Stimulated activated naive CD8-positive, alpha-beta T cell treated with anti-CD3 and anti-CD28 coated beads, Interleukin-15, Interleukin-2, amounts not matched to agents 100 ng/mL and 50 ng/mL, for 24 hours (primary cell): ENCODE measurements around the gene TMEM44.
"Not testable (repeated sequence)": the region's sequence is repeated elsewhere in the genome, so short reads cannot be mapped to it uniquely, and the experiment has no call there.

Source experiments
- H3K27ac Mint-ChIP-seq: one replicate; pipeline ENCODE4 v1.8.0; 2021; ENCODE audit warnings: mild to moderate bottlenecking, mixed read lengths
- H3K27me3 Mint-ChIP-seq: one replicate; pipeline ENCODE4 v1.8.0; 2021; ENCODE audit warnings: mixed read lengths
- H3K36me3 Mint-ChIP-seq: one replicate; pipeline ENCODE4 v1.8.0; 2021; ENCODE audit warnings: low read depth, mixed read lengths
- H3K4me1 Mint-ChIP-seq: one replicate; pipeline ENCODE4 v1.8.0; 2021; ENCODE audit warnings: low read depth, mixed read lengths
- H3K4me3 Mint-ChIP-seq: one replicate; pipeline ENCODE4 v1.8.0; 2021; ENCODE audit warnings: mild to moderate bottlenecking, mixed read lengths
- H3K9me3 Mint-ChIP-seq: one replicate; pipeline ENCODE4 v1.8.0; 2021; ENCODE audit warnings: mixed read lengths

Gene TMEM44

DNA sequence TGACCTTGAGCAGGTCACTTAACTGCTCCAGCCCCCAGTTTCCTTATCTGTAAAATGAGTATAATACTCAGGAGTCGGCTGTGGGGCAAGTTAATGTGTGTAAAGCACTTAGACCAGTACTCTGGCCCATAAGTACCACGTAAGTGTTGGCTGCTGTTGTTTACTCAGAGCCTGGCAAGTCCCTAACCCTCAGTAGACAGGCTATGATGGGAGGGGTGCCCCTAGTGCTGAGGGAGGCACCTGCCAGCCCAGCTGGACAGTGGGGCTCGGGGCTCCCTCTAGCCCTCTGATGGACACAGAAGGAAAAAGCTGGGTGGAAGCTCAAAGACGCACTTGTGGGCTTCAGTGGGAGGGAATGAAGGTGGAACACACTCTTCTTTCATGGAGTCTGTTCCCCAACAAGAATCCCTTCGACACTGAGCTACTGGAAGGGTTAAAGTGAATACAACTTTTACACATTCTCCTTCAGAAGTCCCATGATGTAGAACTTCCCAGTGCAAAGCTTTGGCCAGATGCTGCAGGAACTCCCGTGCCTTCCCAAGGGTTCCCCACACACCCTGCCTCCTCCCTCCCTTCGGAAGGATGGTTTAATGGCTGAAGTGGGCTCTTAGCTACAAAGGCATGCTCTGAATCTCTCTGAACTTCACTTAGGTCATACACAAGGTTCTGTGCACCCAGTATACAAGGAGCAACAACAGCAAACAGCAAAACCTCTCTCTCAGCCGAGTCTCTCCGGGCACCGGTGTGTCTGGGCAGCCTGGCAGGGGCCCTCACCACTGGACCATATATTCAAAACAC lies 25.4 kb downstream of the TMEM44 start:
- H3K9me3 Mint-ChIP-seq, result no peaks in the 10 kb centered on the region
- no peaks in the 10 kb centered on the region for H3K27me3 Mint-ChIP-seq
- no peak overlapping the region for H3K27ac Mint-ChIP-seq
- no peaks in the 10 kb centered on the region for H3K36me3 Mint-ChIP-seq
- no peaks in the 10 kb centered on the region for H3K4me1 Mint-ChIP-seq
- H3K4me3 Mint-ChIP-seq, result no peak overlapping the region

- no peak overlapping the region for H3K4me3 Mint-ChIP-seq
- no peaks in the 10 kb centered on the region for H3K4me1 Mint-ChIP-seq
Observed at GRCh38 chr3:194606941-194607340, 26.3 kb downstream of the TMEM44 start.

GRCh38 chr3:194606163-194606562 lies 27.1 kb downstream of the TMEM44 start:
- Mint-ChIP-seq H3K4me1 (no peaks in the 10 kb centered on the region), H3K36me3 (no peaks in the 10 kb centered on the region), H3K4me3 (no peak overlapping the region), H3K9me3 (no peaks in the 10 kb centered on the region), H3K27me3 (no peaks in the 10 kb centered on the region), H3K27ac (no peak overlapping the region)

More at GRCh38 chr3:194606941-194607340, 26.3 kb downstream of the TMEM44 start:
- Mint-ChIP-seq H3K27me3 (no peaks in the 10 kb centered on the region), H3K9me3 (no peaks in the 10 kb centered on the region), H3K27ac (no peak overlapping the region), H3K36me3 (no peaks in the 10 kb centered on the region)

DNA sequence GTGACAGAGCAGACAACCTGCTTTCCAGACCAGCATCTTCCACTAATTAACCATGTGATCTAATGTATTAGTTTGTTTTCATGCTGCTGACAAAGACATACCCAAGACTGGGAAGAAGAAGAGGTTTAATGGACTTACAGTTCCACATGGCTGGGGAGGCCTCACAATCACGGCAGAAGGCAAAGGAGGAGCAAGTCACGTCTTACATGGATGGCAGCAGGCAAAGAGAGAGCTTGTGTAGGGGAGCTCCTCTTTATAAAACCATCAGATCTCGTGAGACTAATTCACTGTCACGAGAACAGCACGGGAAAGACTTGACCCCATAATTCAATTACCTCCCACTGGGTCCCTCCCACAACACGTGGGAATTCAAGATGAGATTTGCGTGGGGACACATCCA lies 27.9 kb downstream of the TMEM44 start:
- not testable (repeated sequence) for H3K27me3 Mint-ChIP-seq, H3K27ac Mint-ChIP-seq, H3K4me1 Mint-ChIP-seq, H3K9me3 Mint-ChIP-seq, H3K36me3 Mint-ChIP-seq, H3K4me3 Mint-ChIP-seq

DNA sequence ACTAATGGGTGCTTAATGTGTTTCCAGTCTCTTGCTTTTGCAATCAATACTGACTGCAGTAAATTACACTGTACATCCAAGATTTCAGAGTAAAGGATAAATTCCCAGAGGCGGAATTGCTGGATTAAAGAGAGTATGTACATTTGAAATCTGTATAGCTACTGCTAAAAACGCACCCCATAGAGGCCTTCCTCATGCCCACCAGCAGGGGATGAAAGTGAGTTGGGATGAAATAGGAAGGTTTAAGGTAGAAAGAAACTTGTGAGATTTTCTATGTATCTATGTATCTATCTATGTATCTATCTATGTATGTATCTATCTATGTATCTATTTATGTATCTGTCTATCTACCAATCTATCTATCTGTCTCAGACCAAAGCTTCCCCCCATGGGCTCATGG lies 28.4 kb downstream of the TMEM44 start:
- Mint-ChIP-seq H3K4me1 (no peaks in the 10 kb centered on the region), H3K27ac (no peak overlapping the region), H3K27me3 (no peaks in the 10 kb centered on the region), H3K36me3 (no peaks in the 10 kb centered on the region), H3K9me3 (no peaks in the 10 kb centered on the region), H3K4me3 (no peak overlapping the region)

DNA sequence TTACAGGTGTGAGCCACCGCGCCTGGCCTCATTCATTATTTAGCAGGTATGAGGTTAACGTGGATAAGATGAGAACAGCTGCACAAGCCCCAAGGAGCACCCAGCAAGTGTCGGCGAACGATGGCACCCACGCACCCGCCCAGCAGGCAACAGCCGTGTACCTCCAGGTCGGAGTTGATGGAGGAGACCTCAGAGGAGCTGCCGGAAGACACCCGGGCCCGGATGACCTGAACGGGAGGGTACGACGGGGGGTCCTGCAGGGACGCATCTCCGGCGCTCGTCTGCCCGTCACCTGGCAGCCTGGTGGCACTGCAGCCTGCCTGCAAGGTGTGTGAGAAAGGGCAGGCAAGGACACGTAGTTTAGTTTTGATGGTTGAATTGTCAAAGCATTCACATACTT lies 29.1 kb downstream of the TMEM44 start:
- H3K36me3 Mint-ChIP-seq, result no peaks in the 10 kb centered on the region
- H3K27me3 Mint-ChIP-seq, result no peaks in the 10 kb centered on the region
- no peaks in the 10 kb centered on the region for H3K9me3 Mint-ChIP-seq
- H3K4me3 Mint-ChIP-seq, result no peak overlapping the region
- no peak overlapping the region for H3K27ac Mint-ChIP-seq
- no peaks in the 10 kb centered on the region for H3K4me1 Mint-ChIP-seq

- Mint-ChIP-seq H3K4me1 (no peaks in the 10 kb centered on the region), H3K27me3 (no peaks in the 10 kb centered on the region), H3K36me3 (no peaks in the 10 kb centered on the region), H3K27ac (no peak overlapping the region), H3K4me3 (no peak overlapping the region), H3K9me3 (no peaks in the 10 kb centered on the region)
Observed at GRCh38 chr3:194602669-194603171, 30.5 kb downstream of the TMEM44 start.

- H3K27me3 Mint-ChIP-seq, result no peaks in the 10 kb centered on the region
- no peaks in the 10 kb centered on the region for H3K36me3 Mint-ChIP-seq
- no peaks in the 10 kb centered on the region for H3K9me3 Mint-ChIP-seq
- peaks cover 4% of the 10 kb centered on the region for H3K4me1 Mint-ChIP-seq
- H3K4me3 Mint-ChIP-seq, result no peak overlapping the region
- no peak overlapping the region for H3K27ac Mint-ChIP-seq
Observed at GRCh38 chr3:194598771-194599557, 34.3 kb downstream of the TMEM44 start.

DNA sequence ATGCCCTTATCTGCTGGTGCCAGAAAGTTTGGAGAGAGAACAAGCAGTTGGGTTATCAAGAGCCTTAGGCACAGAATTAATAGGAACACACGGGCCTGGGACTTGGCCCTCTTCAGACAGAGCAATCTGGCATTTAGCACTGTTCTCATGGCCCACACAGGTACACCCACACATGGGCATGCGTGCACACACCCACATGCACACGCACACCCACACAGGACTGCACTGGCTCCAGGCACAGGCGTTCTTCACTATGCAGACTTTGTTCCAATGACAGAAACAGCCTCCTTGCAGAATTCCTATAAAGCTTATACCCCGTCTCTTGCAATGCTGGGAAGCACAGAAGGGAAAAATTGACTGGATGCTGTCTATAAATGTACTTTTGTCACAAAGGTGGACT lies 36.3 kb downstream of the TMEM44 start:
- Mint-ChIP-seq H3K4me1 (peaks cover 4% of the 10 kb centered on the region), H3K4me3 (no peak overlapping the region), H3K36me3 (no peaks in the 10 kb centered on the region), H3K27me3 (no peaks in the 10 kb centered on the region), H3K27ac (no peak overlapping the region), H3K9me3 (no peaks in the 10 kb centered on the region)

GRCh38 chr3:194592798-194593752 lies 40.1 kb downstream of the TMEM44 start:
- H3K9me3 Mint-ChIP-seq, result no peaks in the 10 kb centered on the region
- H3K27me3 Mint-ChIP-seq, result no peaks in the 10 kb centered on the region
- no peaks in the 10 kb centered on the region for H3K36me3 Mint-ChIP-seq
- H3K4me3 Mint-ChIP-seq, result no peak overlapping the region
- H3K4me1 Mint-ChIP-seq, result peaks cover 4% of the 10 kb centered on the region
- no peak overlapping the region for H3K27ac Mint-ChIP-seq

DNA sequence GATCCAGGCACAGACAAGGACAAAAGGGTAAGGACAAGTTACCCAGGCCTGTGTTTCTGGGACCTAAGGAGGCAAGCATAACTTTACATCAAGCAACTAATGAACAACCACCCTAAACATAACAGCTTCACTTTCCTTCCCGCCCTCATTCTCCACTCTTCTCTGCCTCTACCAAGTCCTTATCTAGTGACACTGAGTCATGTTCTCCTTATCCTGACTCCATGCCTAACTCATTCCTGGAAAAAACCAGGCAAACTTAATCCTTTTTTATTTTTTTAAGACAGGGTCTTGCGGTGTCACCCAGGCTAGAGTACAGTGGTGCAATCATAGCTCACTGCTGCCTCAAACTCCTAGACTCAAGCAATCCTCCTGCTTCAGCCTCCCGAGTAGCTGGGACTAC lies 44.5 kb downstream of the TMEM44 start:
- no peaks in the 10 kb centered on the region for H3K27me3 Mint-ChIP-seq
- peaks cover 22% of the 10 kb centered on the region for H3K36me3 Mint-ChIP-seq
- peaks cover 4% of the 10 kb centered on the region for H3K9me3 Mint-ChIP-seq
- no peak overlapping the region for H3K4me3 Mint-ChIP-seq
- peaks cover 30% of the 10 kb centered on the region for H3K4me1 Mint-ChIP-seq
- H3K27ac Mint-ChIP-seq, result no peak overlapping the region

GRCh38 chr3:194588236-194588635 lies 45.0 kb downstream of the TMEM44 start:
- peaks cover 22% of the 10 kb centered on the region for H3K36me3 Mint-ChIP-seq

GRCh38 chr3:194587438-194587931 lies 45.7 kb downstream of the TMEM44 start:
- H3K4me3 Mint-ChIP-seq, result no peak overlapping the region
- peaks cover 30% of the 10 kb centered on the region for H3K4me1 Mint-ChIP-seq

More at GRCh38 chr3:194588236-194588635, 45.0 kb downstream of the TMEM44 start:
- H3K27me3 Mint-ChIP-seq, result no peaks in the 10 kb centered on the region
- no peak overlapping the region for H3K27ac Mint-ChIP-seq
- peaks cover 4% of the 10 kb centered on the region for H3K9me3 Mint-ChIP-seq
- H3K4me1 Mint-ChIP-seq, result peaks cover 30% of the 10 kb centered on the region
- H3K4me3 Mint-ChIP-seq, result no peak overlapping the region

GRCh38 chr3:194586836-194587235 lies 46.4 kb downstream of the TMEM44 start:
- no peak overlapping the region for H3K4me3 Mint-ChIP-seq

More at GRCh38 chr3:194587438-194587931, 45.7 kb downstream of the TMEM44 start:
- Mint-ChIP-seq H3K27ac (no peak overlapping the region), H3K27me3 (no peaks in the 10 kb centered on the region), H3K9me3 (peaks cover 4% of the 10 kb centered on the region), H3K36me3 (peaks cover 22% of the 10 kb centered on the region)

More at GRCh38 chr3:194586836-194587235, 46.4 kb downstream of the TMEM44 start:
- H3K27me3 Mint-ChIP-seq, result no peaks in the 10 kb centered on the region
- H3K4me1 Mint-ChIP-seq, result peaks cover 30% of the 10 kb centered on the region
- peaks cover 22% of the 10 kb centered on the region for H3K36me3 Mint-ChIP-seq
- no peak overlapping the region for H3K27ac Mint-ChIP-seq
- peaks cover 4% of the 10 kb centered on the region for H3K9me3 Mint-ChIP-seq
